Stomach (tissue), 9 donors: ENCODE results near the gene SHISA5. TPM values are rescaled to one million over a fixed set of nuclear protein-coding genes. Genes with fewer than 3 reads are reported as not detected.

Experiments used
- DNase-seq, 2 donors: peaks; one replicate each; pipeline versions ENCODE4 v3.0.0 to v3.0.0-alpha.2; 2013 to 2019
- H3K27ac ChIP-seq, 5 donors: fragments of 200-600 bp in 4 of 5; sonication (generic) in 4 of 5; one replicate each; pipeline ENCODE4 v1.5.1; 2013 to 2019; ENCODE audit warnings: mild to moderate bottlenecking in 1 of 5, moderate library complexity in 1 of 5
- H3K27me3 ChIP-seq, 3 donors: fragments of 200-600 bp; sonication (generic); one replicate each; pipeline ENCODE4 v1.5.1; 2017 to 2019; ENCODE audit warnings: mixed run types in 1 of 3
- H3K36me3 ChIP-seq, 4 donors: fragments of 200-600 bp; sonication (generic); 1 replicate in 3 of 4; 2 replicates in 1 of 4; pipeline ENCODE4 v1.5.1; 2016 to 2019
- H3K4me1 ChIP-seq, 4 donors: fragments of 200-600 bp; sonication (generic); one replicate each; pipeline ENCODE4 v1.5.1; 2016 to 2019
- H3K4me3 ChIP-seq, 4 donors: fragments of 200-600 bp; sonication (generic) in 3 of 4; one replicate each; pipeline ENCODE4 v1.5.1; 2016 to 2019; ENCODE audit warnings: mild to moderate bottlenecking in 1 of 4
- H3K9me3 ChIP-seq, 4 donors: fragments of 200-600 bp; sonication (generic); one replicate each; pipeline ENCODE4 v1.5.1; 2016 to 2019
- EP300 ChIP-seq: sonication (generic); formaldehyde crosslinking; IDR thresholded peaks from one replicate; pipeline ENCODE4 v1.6.1; 2017; ENCODE audit warnings: antibody characterized with exemption
- POLR2A ChIP-seq, 4 donors: fragments of 450-650 bp; IDR thresholded peaks; one replicate each; pipeline ENCODE4 v1.6.1; 2016; ENCODE audit warnings: antibody characterized with exemption in 4 of 4, control low read depth in 2 of 4, mild to moderate bottlenecking in 1 of 4, moderate library complexity in 1 of 4
- POLR2AphosphoS5 ChIP-seq, 3 donors: sonication (generic); formaldehyde crosslinking; IDR thresholded peaks; one replicate each; pipeline ENCODE4 v1.6.1; 2016; ENCODE audit warnings: antibody characterized with exemption in 3 of 3
- WGBS, 5 donors: extraction: QIAGEN DNeasy Blood & Tissue Kit in 3 of 5; methylation state at CpG; one replicate each; pipeline versions ENCODE4 v1.1.5 to v1.1.7; 2013 to 2018; 5-methylcytosine and 5-hydroxymethylcytosine counted together
- intact Hi-C: fragments of 100-400 bp; cut with DNase I; formaldehyde crosslinking; loops from one replicate; pipeline ENCODE4 v1.15.1; 2023; ENCODE audit warnings: low total_unique reads
- polyA plus RNA-seq, 3 donors: library from polyadenylated mRNA; stranded (reverse); fragments of 200-250 nt; gene quantifications; one replicate each; pipeline ENCODE4 v1.2.3, GENCODE V29; 2013
- total RNA-seq, 5 donors: library from RNA; depleted of rRNA; stranded (reverse); fragments of >200 nt; gene quantifications; one replicate each; pipeline versions ENCODE4 v1.1.0 to v1.2.3, GENCODE V29; 2014 to 2016
- TF ChIP-seq, protein P1 (sequence below), 7 experiments: fragments of 450-650 bp in 4 of 7; fragments of 200-600 bp in 3 of 7; sonication (generic) in 3 of 7; IDR thresholded peaks; one replicate each; pipeline ENCODE4 v1.5.1; 2016 to 2019; ENCODE audit warnings: antibody characterized with exemption in 7 of 7, control low read depth in 2 of 7, mild to moderate bottlenecking in 1 of 7
- donor health status: healthy with polysubstance abuse.
- donor health status: Bipolar disorder and iron deficiency.
- donor health status: healthy.

Gene SHISA5
- total and polyA plus RNA-seq, 8 donors = 43.4 to 182 (median 58.1) TPM

DNA sequence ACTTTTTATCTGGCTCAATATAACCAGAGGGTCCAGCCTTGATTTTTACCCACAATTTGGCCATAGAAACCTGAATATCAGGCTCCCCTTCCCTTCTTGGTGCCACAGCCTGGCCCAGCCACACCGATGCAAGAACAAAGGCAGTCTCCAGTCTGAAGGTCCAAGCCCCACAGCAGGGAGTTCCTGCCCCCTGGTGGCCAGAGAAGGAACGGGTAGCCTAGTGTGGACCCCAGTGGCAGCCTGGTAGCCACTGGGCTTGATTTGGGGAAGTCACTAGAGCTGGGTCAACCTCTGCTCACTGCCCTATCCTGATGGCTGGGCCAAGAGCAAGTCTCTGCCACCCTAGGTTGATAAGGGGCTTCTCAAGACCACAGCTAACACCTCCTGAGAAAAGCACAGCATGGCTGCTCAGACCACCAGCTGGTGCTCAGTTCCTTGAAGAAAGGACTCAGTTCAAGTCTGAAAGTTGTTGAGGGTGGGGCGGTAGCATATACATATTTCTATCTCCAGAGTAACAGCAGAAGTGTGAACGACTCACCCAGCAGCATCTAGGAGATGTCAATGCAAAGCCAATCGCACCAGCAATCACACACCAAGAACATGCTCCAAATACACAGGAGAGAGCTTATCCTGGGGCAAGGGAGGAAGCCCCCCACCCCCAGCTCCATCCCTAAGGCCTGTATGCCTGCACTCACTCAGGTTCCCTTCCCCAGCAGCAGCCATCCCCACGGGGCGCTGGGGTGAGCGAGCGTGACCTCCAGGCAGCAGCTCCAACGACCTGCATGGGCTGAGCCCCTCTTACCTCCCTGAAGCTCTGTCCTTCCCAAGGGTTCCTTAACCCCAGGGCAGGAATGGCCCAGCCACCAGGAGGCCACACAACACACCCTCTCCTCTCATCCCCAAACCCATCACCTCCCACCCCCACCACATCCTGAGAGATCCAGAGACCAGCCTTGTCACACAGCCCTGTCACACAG is 45.0 kb upstream of the SHISA5 start:
- intact Hi-C loops = no loop called here
- Histone ChIP-seq H3K36me3 (peaks cover 0 to 18% (median 5%) of the 10 kb centered on the region in 4 donors), H3K27ac (peak overlapping the region in 1 of 5 donors; percentile 1), H3K9me3 (no peaks in the 10 kb centered on the region), H3K4me1 (peaks cover 4 to 23% (median 13%) of the 10 kb centered on the region in 4 donors), H3K4me3 (no peak overlapping the region), H3K27me3 (no peaks in the 10 kb centered on the region)
- TF ChIP-seq EP300 (no peak), POLR2AphosphoS5 (IDR thresholded peaks at IDR 0.05) (peak; percentile 20 to 82 (median 46)), POLR2A (IDR thresholded peaks at IDR 0.05) (no peak)
- TF ChIP-seq, protein P1, sequence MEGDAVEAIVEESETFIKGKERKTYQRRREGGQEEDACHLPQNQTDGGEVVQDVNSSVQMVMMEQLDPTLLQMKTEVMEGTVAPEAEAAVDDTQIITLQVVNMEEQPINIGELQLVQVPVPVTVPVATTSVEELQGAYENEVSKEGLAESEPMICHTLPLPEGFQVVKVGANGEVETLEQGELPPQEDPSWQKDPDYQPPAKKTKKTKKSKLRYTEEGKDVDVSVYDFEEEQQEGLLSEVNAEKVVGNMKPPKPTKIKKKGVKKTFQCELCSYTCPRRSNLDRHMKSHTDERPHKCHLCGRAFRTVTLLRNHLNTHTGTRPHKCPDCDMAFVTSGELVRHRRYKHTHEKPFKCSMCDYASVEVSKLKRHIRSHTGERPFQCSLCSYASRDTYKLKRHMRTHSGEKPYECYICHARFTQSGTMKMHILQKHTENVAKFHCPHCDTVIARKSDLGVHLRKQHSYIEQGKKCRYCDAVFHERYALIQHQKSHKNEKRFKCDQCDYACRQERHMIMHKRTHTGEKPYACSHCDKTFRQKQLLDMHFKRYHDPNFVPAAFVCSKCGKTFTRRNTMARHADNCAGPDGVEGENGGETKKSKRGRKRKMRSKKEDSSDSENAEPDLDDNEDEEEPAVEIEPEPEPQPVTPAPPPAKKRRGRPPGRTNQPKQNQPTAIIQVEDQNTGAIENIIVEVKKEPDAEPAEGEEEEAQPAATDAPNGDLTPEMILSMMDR (IDR thresholded peaks at IDR 0.05) = peak in 6 of 7 experiments; percentile 74 to 96 (median 92)
- 50 to 74% (median 66%) methylated on average over 5 to 10 of the region's 10 CpGs for WGBS, 5 donors
- peak; percentile 89 to 92 for DNase-seq

GRCh38 chr3:48548126-48548525 is 44.2 kb upstream of the SHISA5 start:
- H3K36me3 ChIP-seq = peaks cover 2 to 21% (median 5%) of the 10 kb centered on the region in 4 donors
- H3K4me1 ChIP-seq = peaks cover 4 to 19% (median 13%) of the 10 kb centered on the region in 4 donors
- TF ChIP-seq EP300 = no peak
- no peak for TF ChIP-seq POLR2AphosphoS5 (IDR thresholded peaks at IDR 0.05)
- 76 to 89% (median 86%) methylated on average over 5 of the region's 5 CpGs for WGBS, 5 donors
- DNase-seq = no peak
- H3K4me3 ChIP-seq = no peak overlapping the region
- H3K27me3 ChIP-seq = no peaks in the 10 kb centered on the region
- intact Hi-C loops = no loop called here
- H3K9me3 ChIP-seq = no peaks in the 10 kb centered on the region
- no peak overlapping the region for H3K27ac ChIP-seq

- H3K27me3 ChIP-seq = no peaks in the 10 kb centered on the region
- H3K4me3 ChIP-seq = no peak overlapping the region
- TF ChIP-seq POLR2AphosphoS5 (IDR thresholded peaks at IDR 0.05) (no peak), POLR2A (IDR thresholded peaks at IDR 0.05) (no peak), EP300 (no peak)
- TF ChIP-seq, protein P1 (IDR thresholded peaks at IDR 0.05) = no peak
- intact Hi-C loops = no loop called here
- no peak overlapping the region for H3K27ac ChIP-seq
- H3K36me3 ChIP-seq = peaks cover 4 to 24% (median 8%) of the 10 kb centered on the region in 4 donors
- WGBS, 5 donors = 60 to 80% (median 76%) methylated on average over 4 of the region's 4 CpGs
- no peaks in the 10 kb centered on the region for H3K9me3 ChIP-seq
- DNase-seq = no peak
- H3K4me1 ChIP-seq = peaks cover 0 to 9% (median 3%) of the 10 kb centered on the region in 4 donors
Measured at GRCh38 chr3:48546203-48546829, 42.3 kb upstream of the SHISA5 start.

DNA sequence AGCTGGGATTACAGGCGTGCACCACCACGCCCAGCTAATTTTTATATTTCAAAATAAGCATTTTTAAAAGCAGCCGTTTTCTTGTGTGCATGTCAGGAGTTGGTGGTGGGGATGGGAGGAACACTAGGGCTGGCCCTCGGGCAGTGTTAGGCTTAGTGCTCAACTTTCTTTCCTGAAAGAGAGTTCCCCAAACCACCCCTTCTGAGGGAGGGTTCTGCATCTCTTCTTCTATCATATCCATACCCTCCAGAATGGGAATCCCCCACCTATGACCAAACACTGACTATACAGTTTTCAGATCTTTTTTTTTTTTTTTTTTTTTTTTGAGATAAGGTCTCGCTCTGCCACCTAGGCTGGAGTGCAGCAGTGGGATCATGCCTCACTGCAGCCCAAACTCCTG is 40.2 kb upstream of the SHISA5 start:
- H3K9me3 ChIP-seq = no peaks in the 10 kb centered on the region
- no peak overlapping the region for H3K27ac ChIP-seq
- 83 to 96% (median 91%) methylated on average over 5 of the region's 5 CpGs for WGBS, 5 donors
- DNase-seq = no peak
- no peak overlapping the region for H3K4me3 ChIP-seq
- TF ChIP-seq, protein P1 (IDR thresholded peaks at IDR 0.05) = no peak
- no peak for TF ChIP-seq POLR2AphosphoS5 (IDR thresholded peaks at IDR 0.05)
- no peak for TF ChIP-seq EP300
- no peak for TF ChIP-seq POLR2A (IDR thresholded peaks at IDR 0.05)
- intact Hi-C loops = no loop called here
- no peaks in the 10 kb centered on the region for H3K27me3 ChIP-seq
- peaks cover 4 to 30% (median 12%) of the 10 kb centered on the region in 4 donors for H3K36me3 ChIP-seq
- H3K4me1 ChIP-seq = peaks cover 0 to 8% (median 3%) of the 10 kb centered on the region in 4 donors
